IMR-90 (cell line): ENCODE results near the gene RPGR. TPM values are rescaled to one million over a fixed set of nuclear protein-coding genes. Genes with fewer than 3 reads are reported as not detected.

Experiments used
- ATAC-seq: fragments of 200-7000 bp; cut with Tn5 transposase; 2 replicates; pipeline ENCODE4 v1.9.1; 2020; ENCODE audit warnings: low read depth, mild to moderate bottlenecking, moderate library complexity
- BruUV-seq: library from RNA; stranded (reverse); fragments of 400-500 nt; replicated peaks from 2 replicates; lab custom pipeline; 2021; lab: Mats Ljungman, UMichigan
- CTCF ChIA-PET: fragments of 300-600 bp; formaldehyde crosslinking; extraction: SDS; loops from one replicate; lab custom pipeline; 2021; ENCODE audit warnings: antibody characterized with exemption; lab: Yijun Ruan, JAX
- POLR2A ChIA-PET: fragments of 300-600 bp; sonication (Branson Sonifier 250); formaldehyde crosslinking; loops from one replicate; lab custom pipeline; 2022; ENCODE audit warnings: antibody characterized with exemption; ENCODE audit not compliant: unreplicated experiment; lab: Charles Lee
- DNase-seq: peaks from one replicate; pipeline ENCODE4 v3.0.0; 2013
- H2AFZ ChIP-seq: replicated peaks from 2 replicates; pipeline ENCODE3; 2013; ENCODE audit warnings: low read length, mild to moderate bottlenecking; ENCODE audit not compliant: poor library complexity
- H2AK5ac ChIP-seq: 2 replicates; pipeline ENCODE4 v1.6.1; 2013; ENCODE audit warnings: low read depth, low read length, inconsistent platforms
- H2AK9ac ChIP-seq: replicated peaks from 2 replicates; pipeline ENCODE3; 2013; ENCODE audit warnings: mild to moderate bottlenecking, low read depth, low read length, moderate library complexity; ENCODE audit not compliant: poor library complexity
- H2BK120ac ChIP-seq: 2 replicates; pipeline ENCODE4 v1.6.1; 2013; ENCODE audit warnings: low read depth, low read length, inconsistent platforms
- H2BK15ac ChIP-seq: 3 replicates; pipeline ENCODE4 v1.6.1; 2013; ENCODE audit warnings: low read depth, low read length, inconsistent platforms
- H2BK20ac ChIP-seq: 2 replicates; pipeline ENCODE4 v1.6.1; 2013; ENCODE audit warnings: low read depth, mild to moderate bottlenecking, inconsistent platforms, low read length, moderate library complexity
- H2BK5ac ChIP-seq: 2 replicates; pipeline ENCODE4 v1.6.1; 2013; ENCODE audit warnings: mild to moderate bottlenecking, low read depth, low read length, inconsistent platforms; ENCODE audit not compliant: poor library complexity, severe bottlenecking
- H3K14ac ChIP-seq: replicated peaks from 2 replicates; pipeline ENCODE4 v1.6.1; 2013; ENCODE audit warnings: low read depth, low read length, inconsistent platforms
- H3K18ac ChIP-seq: 2 replicates; pipeline ENCODE4 v1.6.1; 2013; ENCODE audit warnings: low read depth, low read length, control low read depth
- H3K23ac ChIP-seq: 2 replicates; pipeline ENCODE4 v1.6.1; 2013; ENCODE audit warnings: low read depth, low read length, inconsistent platforms
- H3K27ac ChIP-seq: 2 replicates; pipeline ENCODE4 v1.5.1; 2013; ENCODE audit warnings: mild to moderate bottlenecking, control low read depth, low read length; ENCODE audit not compliant: insufficient read depth
- H3K27me3 ChIP-seq: 2 replicates; pipeline ENCODE4 v1.6.1; 2013; ENCODE audit warnings: low read length; ENCODE audit not compliant: control insufficient read depth, insufficient read depth
- H3K36me3 ChIP-seq: 2 replicates; pipeline ENCODE4 v1.6.1; 2013; ENCODE audit warnings: low read length, mixed read lengths; ENCODE audit not compliant: control insufficient read depth, insufficient read depth
- H3K4ac ChIP-seq: 2 replicates; pipeline ENCODE4 v1.6.1; 2013; ENCODE audit warnings: low read depth, low read length, inconsistent platforms
- H3K4me1 ChIP-seq: 2 replicates; pipeline ENCODE4 v1.6.1; 2013; ENCODE audit warnings: low read length, mixed read lengths; ENCODE audit not compliant: control insufficient read depth, insufficient read depth
- H3K4me2 ChIP-seq: 2 replicates; pipeline ENCODE4 v1.6.1; 2013; ENCODE audit warnings: low read depth, mild to moderate bottlenecking, control low read depth, low read length, moderate library complexity
- H3K4me3 ChIP-seq: 2 replicates; pipeline ENCODE4 v1.5.1; 2013; ENCODE audit warnings: low read depth, mild to moderate bottlenecking, control low read depth, low read length, moderate library complexity; ENCODE audit not compliant: insufficient read depth
- H3K56ac ChIP-seq: 2 replicates; pipeline ENCODE4 v1.6.1; 2013; ENCODE audit warnings: low read length, inconsistent platforms; ENCODE audit not compliant: insufficient read depth; ENCODE audit errors: extremely low read depth
- H3K79me1 ChIP-seq, 2 experiments: 2 replicates each; pipeline ENCODE4 v1.6.1; 2013; ENCODE audit warnings: low read length in 2 of 2, inconsistent platforms in 1 of 2, low read depth in 1 of 2
- H3K9ac ChIP-seq: 2 replicates; pipeline ENCODE4 v1.6.1; 2013; ENCODE audit warnings: low read depth, low read length, control low read depth
- H3K9me1 ChIP-seq: 2 replicates; pipeline ENCODE4 v1.6.1; 2013; ENCODE audit warnings: low read length, inconsistent platforms; ENCODE audit not compliant: insufficient read depth
- H3K9me3 ChIP-seq: 2 replicates; pipeline ENCODE4 v1.6.1; 2013; ENCODE audit warnings: low read length; ENCODE audit not compliant: control insufficient read depth, insufficient read depth
- H4K20me1 ChIP-seq: 2 replicates; pipeline ENCODE4 v1.6.1; 2013; ENCODE audit warnings: low read length, inconsistent platforms; ENCODE audit not compliant: insufficient read depth
- H4K5ac ChIP-seq: 2 replicates; pipeline ENCODE4 v1.6.1; 2013; ENCODE audit warnings: mild to moderate bottlenecking, low read depth, low read length, control low read depth
- H4K8ac ChIP-seq, 2 experiments: 2 replicates each; pipeline ENCODE4 v1.6.1; 2013; ENCODE audit warnings: low read depth in 2 of 2, low read length in 2 of 2, control low read depth in 1 of 2, inconsistent platforms in 1 of 2
- H4K91ac ChIP-seq: 2 replicates; pipeline ENCODE4 v1.6.1; 2013; ENCODE audit warnings: low read depth, low read length, inconsistent platforms; ENCODE audit not compliant: insufficient read depth
- BHLHE40 ChIP-seq: fragments of 150-350 bp; IDR thresholded peaks from 2 replicates; pipeline ENCODE4 v1.6.1; 2016; ENCODE audit warnings: mild to moderate bottlenecking, low read depth, low read length
- CEBPB ChIP-seq: IDR thresholded peaks from 2 replicates; pipeline ENCODE4 v1.6.1; 2012; ENCODE audit warnings: low read depth, low read length, improper control_type of control experiment
- CHD1 ChIP-seq: IDR thresholded peaks from 2 replicates; pipeline ENCODE4 v1.6.1; 2012; ENCODE audit warnings: low read depth, low read length, improper control_type of control experiment
- FOS ChIP-seq: fragments of 150-350 bp; IDR thresholded peaks from 2 replicates; pipeline ENCODE4 v1.6.1; 2016; ENCODE audit warnings: low read depth, low read length
- MAFK ChIP-seq: IDR thresholded peaks from 2 replicates; pipeline ENCODE4 v1.6.1; 2012; ENCODE audit warnings: low read depth, low read length, improper control_type of control experiment
- MAZ ChIP-seq: IDR thresholded peaks from 2 replicates; pipeline ENCODE4 v1.6.1; 2012; ENCODE audit warnings: low read depth, mild to moderate bottlenecking, low read length, improper control_type of control experiment, moderate library complexity, borderline replicate concordance
- MXI1 ChIP-seq: IDR thresholded peaks from 2 replicates; pipeline ENCODE4 v1.6.1; 2012; ENCODE audit warnings: low read depth, mild to moderate bottlenecking, low read length, moderate library complexity, borderline replicate concordance
- NFE2L2 ChIP-seq: fragments of 150-350 bp; IDR thresholded peaks from 2 replicates; pipeline ENCODE4 v1.6.1; 2016; ENCODE audit warnings: low read depth, mild to moderate bottlenecking, low read length
- POLR2A ChIP-seq: IDR thresholded peaks from 2 replicates; pipeline ENCODE4 v1.6.1; 2012; ENCODE audit warnings: mild to moderate bottlenecking, low read depth, low read length
- RAD21 ChIP-seq: IDR thresholded peaks from 2 replicates; pipeline ENCODE4 v1.6.1; 2012; ENCODE audit warnings: low read length, improper control_type of control experiment
- RCOR1 ChIP-seq: IDR thresholded peaks from 2 replicates; pipeline ENCODE4 v1.6.1; 2012; ENCODE audit warnings: mild to moderate bottlenecking, low read length, improper control_type of control experiment; ENCODE audit not compliant: insufficient replicate concordance
- RFX5 ChIP-seq: IDR thresholded peaks from 2 replicates; pipeline ENCODE4 v1.8.0; 2012; ENCODE audit warnings: low read depth, mild to moderate bottlenecking, low read length, moderate library complexity
- SMC3 ChIP-seq: fragments of 150-350 bp; IDR thresholded peaks from 2 replicates; pipeline ENCODE4 v1.6.1; 2016; ENCODE audit warnings: low read depth, mild to moderate bottlenecking, antibody characterized with exemption, low read length, moderate library complexity
- WGBS, 2 experiments: methylation state at CpG; one replicate each; pipeline versions ENCODE4 v1.1.5 to v1.1.7; 2013; ENCODE audit warnings: missing lambda C conversion rate in 2 of 2; ENCODE audit not compliant: insufficient read length in 1 of 2; ENCODE audit errors: extremely low coverage in 2 of 2; 5-methylcytosine and 5-hydroxymethylcytosine counted together
- dilution Hi-C: fragments of 300-500 bp; cut with HindIII; formaldehyde crosslinking; loops from one replicate; pipeline ENCODE4 v1.14.3; 2018; ENCODE audit warnings: low sequenced_read_pairs; ENCODE audit not compliant: unreplicated experiment
- in situ Hi-C: fragments of 300-500 bp; cut with MboI; formaldehyde crosslinking; loops from 3 replicates; pipeline ENCODE4 v1.14.3; 2019; ENCODE audit warnings: low sequenced_read_pairs, inconsistent platforms, mixed read lengths
- intact Hi-C: fragments of 100-400 bp; cut with micrococcal nuclease; formaldehyde crosslinking; loops from 2 replicates; pipeline ENCODE4 v1.10.0; 2022
- polyA plus RNA-seq, 3 experiments: library from polyadenylated mRNA; depleted of rRNA; stranded (reverse); fragments of >200 nt; gene quantifications; 2 replicates each; pipeline ENCODE4 v1.2.3, GENCODE V29; 2012; ENCODE audit warnings: low replicate concordance in 1 of 3
- total RNA-seq: library from RNA; depleted of rRNA; stranded (reverse); fragments of >200 nt; gene quantifications from 2 replicates; pipeline ENCODE4 v1.2.3, GENCODE V29; 2012
- TF ChIP-seq, protein P1 (sequence below): fragments of 150-350 bp; IDR thresholded peaks from 2 replicates; pipeline ENCODE4 v1.6.1; 2017; ENCODE audit warnings: mild to moderate bottlenecking, antibody characterized with exemption, low read length, low read depth
- TF ChIP-seq, protein P2 (sequence below): conservative IDR thresholded peaks from 2 replicates; pipeline ENCODE4 v1.5.1; 2012; ENCODE audit warnings: mild to moderate bottlenecking, low read depth, low read length, improper control_type of control experiment

The RPGR gene
- total and polyA plus RNA-seq, 2 of the 4 experiments (the other 2 are of a cell fraction): 2.2 to 3.8 TPM

DNA sequence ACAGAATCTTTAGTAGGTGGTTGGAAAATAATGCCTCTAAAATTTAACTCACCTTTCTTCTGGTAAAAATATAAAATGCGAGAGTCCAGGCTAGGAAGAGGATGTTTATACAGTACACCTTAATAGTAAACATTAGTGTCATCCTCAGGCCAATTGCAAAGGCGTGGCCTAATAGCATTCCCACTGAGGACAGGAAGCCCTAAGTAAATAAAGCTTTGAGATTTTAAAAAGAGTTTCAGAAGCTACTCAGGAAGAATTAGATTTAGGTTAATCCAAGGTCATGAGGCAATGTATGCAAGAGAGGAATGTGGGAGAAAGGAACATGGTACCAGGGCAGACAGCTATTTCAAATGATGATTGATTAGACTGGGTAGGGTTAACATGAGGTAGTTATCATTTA lies 49.5 kb downstream of the RPGR start:
- in situ Hi-C loops: no loop called here

More for the DNA sequence above, 49.5 kb downstream of the RPGR start:
- no peak for TF ChIP-seq POLR2A
- no peak for TF ChIP-seq RAD21
- no peak for TF ChIP-seq CHD1
- TF ChIP-seq SMC3: no peak
- no peak for TF ChIP-seq BHLHE40
- TF ChIP-seq CEBPB: no peak
- TF ChIP-seq, protein P1, sequence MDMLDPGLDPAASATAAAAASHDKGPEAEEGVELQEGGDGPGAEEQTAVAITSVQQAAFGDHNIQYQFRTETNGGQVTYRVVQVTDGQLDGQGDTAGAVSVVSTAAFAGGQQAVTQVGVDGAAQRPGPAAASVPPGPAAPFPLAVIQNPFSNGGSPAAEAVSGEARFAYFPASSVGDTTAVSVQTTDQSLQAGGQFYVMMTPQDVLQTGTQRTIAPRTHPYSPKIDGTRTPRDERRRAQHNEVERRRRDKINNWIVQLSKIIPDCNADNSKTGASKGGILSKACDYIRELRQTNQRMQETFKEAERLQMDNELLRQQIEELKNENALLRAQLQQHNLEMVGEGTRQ: no peak
- TF ChIP-seq RCOR1: no peak
- TF ChIP-seq, protein P2, sequence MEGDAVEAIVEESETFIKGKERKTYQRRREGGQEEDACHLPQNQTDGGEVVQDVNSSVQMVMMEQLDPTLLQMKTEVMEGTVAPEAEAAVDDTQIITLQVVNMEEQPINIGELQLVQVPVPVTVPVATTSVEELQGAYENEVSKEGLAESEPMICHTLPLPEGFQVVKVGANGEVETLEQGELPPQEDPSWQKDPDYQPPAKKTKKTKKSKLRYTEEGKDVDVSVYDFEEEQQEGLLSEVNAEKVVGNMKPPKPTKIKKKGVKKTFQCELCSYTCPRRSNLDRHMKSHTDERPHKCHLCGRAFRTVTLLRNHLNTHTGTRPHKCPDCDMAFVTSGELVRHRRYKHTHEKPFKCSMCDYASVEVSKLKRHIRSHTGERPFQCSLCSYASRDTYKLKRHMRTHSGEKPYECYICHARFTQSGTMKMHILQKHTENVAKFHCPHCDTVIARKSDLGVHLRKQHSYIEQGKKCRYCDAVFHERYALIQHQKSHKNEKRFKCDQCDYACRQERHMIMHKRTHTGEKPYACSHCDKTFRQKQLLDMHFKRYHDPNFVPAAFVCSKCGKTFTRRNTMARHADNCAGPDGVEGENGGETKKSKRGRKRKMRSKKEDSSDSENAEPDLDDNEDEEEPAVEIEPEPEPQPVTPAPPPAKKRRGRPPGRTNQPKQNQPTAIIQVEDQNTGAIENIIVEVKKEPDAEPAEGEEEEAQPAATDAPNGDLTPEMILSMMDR: no peak
- no peak for TF ChIP-seq FOS
- no peak for TF ChIP-seq NFE2L2
- TF ChIP-seq MAFK: no peak
- TF ChIP-seq MAZ: no peak
- TF ChIP-seq RFX5: no peak
- no peak for TF ChIP-seq MXI1
- WGBS, 2 experiments: no CpG with 5 or more reads among the region's 2 CpGs
- no peak for ATAC-seq
- no peak overlapping the region for H2BK120ac ChIP-seq
- no peaks in the 10 kb centered on the region for H3K27me3 ChIP-seq
- BruUV-seq: no TSS peak
- H3K4me1 ChIP-seq: peaks cover 5% of the 10 kb centered on the region
- H2BK5ac ChIP-seq: no peak overlapping the region
- no peaks in the 10 kb centered on the region for H3K9me3 ChIP-seq
- no peak overlapping the region for H4K91ac ChIP-seq
- H2BK20ac ChIP-seq: no peak overlapping the region
- no peak overlapping the region for H3K56ac ChIP-seq
- no peak overlapping the region for H2BK15ac ChIP-seq
- no peak overlapping the region for H4K5ac ChIP-seq
- ChIA-PET CTCF (interaction anchor here (1.2 kb wide), 1 partner anchor 28 kb away, joined by 3 read pairs; no protein-coding TSS in a partner anchor), POLR2A (no interaction called here)
- peaks cover 3% of the 10 kb centered on the region for H3K9me1 ChIP-seq
- no peak overlapping the region for H3K14ac ChIP-seq
- H4K20me1 ChIP-seq: no peaks in the 10 kb centered on the region
- intact Hi-C loops (no loop called here), dilution Hi-C loops (no loop called here)
- H2AFZ ChIP-seq: no peak overlapping the region
- H3K18ac ChIP-seq: no peak overlapping the region
- H3K4ac ChIP-seq: no peak overlapping the region
- H3K79me1 ChIP-seq: no peaks in the 10 kb centered on the region; a peak in 1 of 4 replicates
- H3K23ac ChIP-seq: no peak overlapping the region
- H3K27ac ChIP-seq: no peak overlapping the region
- no peak overlapping the region for H3K4me2 ChIP-seq
- H3K36me3 ChIP-seq: no peaks in the 10 kb centered on the region
- DNase-seq: no peak
- H3K9ac ChIP-seq: no peak overlapping the region
- no peak overlapping the region for H2AK9ac ChIP-seq
- no peak overlapping the region for H3K4me3 ChIP-seq
- H2AK5ac ChIP-seq: no peak overlapping the region
- no peak overlapping the region for H4K8ac ChIP-seq
